Testis (tissue), 2 donors: ENCODE data around the gene SPAST.
"Not testable (repeated sequence)": the region's sequence is repeated elsewhere in the genome, so short reads cannot be mapped to it uniquely, and the experiment has no call there.

Source experiments
- CTCF ChIP-seq, 3 experiments: fragments of 450-650 bp in 2 of 3; fragments of 200-600 bp in 1 of 3; sonication (generic) in 1 of 3; IDR thresholded peaks; one replicate each; pipeline ENCODE4 v1.5.1; 2016 to 2019; ENCODE audit warnings: antibody characterized with exemption in 3 of 3, mild to moderate bottlenecking in 2 of 3, moderate library complexity in 1 of 3
- POLR2A ChIP-seq: fragments of 450-650 bp; IDR thresholded peaks from one replicate; pipeline ENCODE4 v1.6.1; 2017; ENCODE audit warnings: antibody characterized with exemption, mild to moderate bottlenecking, moderate library complexity

GRCh38 chr2:32034198-32034887, 29.0 kb upstream of the SPAST start:
- TF ChIP-seq CTCF (IDR thresholded peaks at IDR 0.05); POLR2A: not testable (repeated sequence)
